ENCODE data around the gene TOM1L1. TPM values are rescaled to one million over a fixed set of nuclear protein-coding genes. Genes with fewer than 3 reads are reported as not detected.

Gene TOM1L1
- total and polyA plus RNA-seq, 9 donors, result 5.8 to 33.0 (median 8.9) TPM

DNA sequence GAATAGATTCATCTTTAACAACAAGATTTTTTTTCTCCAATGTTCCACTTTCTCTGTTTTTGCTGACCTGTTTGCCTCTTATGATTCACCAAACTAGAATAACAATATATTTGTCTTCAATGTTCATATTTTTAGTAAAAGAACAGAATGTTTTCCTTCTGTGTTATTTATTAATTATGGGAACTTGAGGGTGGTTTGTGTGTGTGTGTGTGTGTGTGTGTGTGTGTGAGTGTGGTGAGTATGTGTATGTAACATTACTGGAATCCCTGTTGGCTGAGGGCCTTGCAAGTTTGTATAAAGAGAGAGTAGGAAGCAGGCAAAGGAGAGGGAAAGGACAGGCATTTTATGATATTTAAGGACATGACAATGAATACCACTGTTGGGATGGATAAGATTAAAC, 81.7 kb downstream of the TOM1L1 start:
- no peak overlapping the region for H3K27ac ChIP-seq
- TF ChIP-seq, protein P1, sequence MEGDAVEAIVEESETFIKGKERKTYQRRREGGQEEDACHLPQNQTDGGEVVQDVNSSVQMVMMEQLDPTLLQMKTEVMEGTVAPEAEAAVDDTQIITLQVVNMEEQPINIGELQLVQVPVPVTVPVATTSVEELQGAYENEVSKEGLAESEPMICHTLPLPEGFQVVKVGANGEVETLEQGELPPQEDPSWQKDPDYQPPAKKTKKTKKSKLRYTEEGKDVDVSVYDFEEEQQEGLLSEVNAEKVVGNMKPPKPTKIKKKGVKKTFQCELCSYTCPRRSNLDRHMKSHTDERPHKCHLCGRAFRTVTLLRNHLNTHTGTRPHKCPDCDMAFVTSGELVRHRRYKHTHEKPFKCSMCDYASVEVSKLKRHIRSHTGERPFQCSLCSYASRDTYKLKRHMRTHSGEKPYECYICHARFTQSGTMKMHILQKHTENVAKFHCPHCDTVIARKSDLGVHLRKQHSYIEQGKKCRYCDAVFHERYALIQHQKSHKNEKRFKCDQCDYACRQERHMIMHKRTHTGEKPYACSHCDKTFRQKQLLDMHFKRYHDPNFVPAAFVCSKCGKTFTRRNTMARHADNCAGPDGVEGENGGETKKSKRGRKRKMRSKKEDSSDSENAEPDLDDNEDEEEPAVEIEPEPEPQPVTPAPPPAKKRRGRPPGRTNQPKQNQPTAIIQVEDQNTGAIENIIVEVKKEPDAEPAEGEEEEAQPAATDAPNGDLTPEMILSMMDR (IDR thresholded peaks at IDR 0.05), result no peak
- peak; percentile 19 for TF ChIP-seq POLR2A (IDR thresholded peaks at IDR 0.05)
- peak; percentile 21 for TF ChIP-seq EP300 (IDR thresholded peaks at IDR 0.05)
- intact Hi-C loops (cut with DNase I), result no loop called here

DNA sequence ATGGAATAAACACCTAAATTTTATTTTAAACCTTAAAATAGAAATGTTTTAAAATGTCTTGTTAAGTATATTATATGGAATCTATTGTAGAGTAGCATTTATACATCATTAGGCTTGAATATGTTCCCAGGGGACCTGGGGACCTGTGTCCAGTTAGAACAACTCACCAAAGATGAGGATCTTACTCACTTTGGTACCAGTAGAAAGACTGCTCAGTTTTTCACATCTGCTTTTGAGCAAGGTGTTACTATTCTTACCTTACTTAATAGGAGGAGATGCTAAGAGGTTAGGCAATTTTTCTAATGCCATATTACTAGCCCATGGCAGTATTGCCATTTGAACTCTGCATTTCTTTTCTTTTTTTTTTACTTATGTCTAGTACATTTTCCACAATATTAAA, 82.6 kb downstream of the TOM1L1 start:
- peak overlapping the region in 1 of 2 donors; percentile 14 for H3K27ac ChIP-seq
- peaks cover 2% of the 10 kb centered on the region for H3K4me1 ChIP-seq (ENCODE audit: insufficient read depth)
- no peaks in the 10 kb centered on the region for H3K27me3 ChIP-seq
- TF ChIP-seq EP300 (IDR thresholded peaks at IDR 0.05) (no peak), POLR2A (IDR thresholded peaks at IDR 0.05) (no peak)
- TF ChIP-seq, protein P1 (IDR thresholded peaks at IDR 0.05), result no peak
- intact Hi-C loops (cut with DNase I), result no loop called here
- no peaks in the 10 kb centered on the region for H3K36me3 ChIP-seq
- DNase-seq, result no peak
- no peak overlapping the region for H3K4me3 ChIP-seq
- no peaks in the 10 kb centered on the region for H3K9me3 ChIP-seq

More for the DNA sequence above, 81.7 kb downstream of the TOM1L1 start:
- no peaks in the 10 kb centered on the region for H3K9me3 ChIP-seq
- H3K4me3 ChIP-seq, result no peak overlapping the region
- no peaks in the 10 kb centered on the region for H3K36me3 ChIP-seq
- H3K4me1 ChIP-seq (ENCODE audit: insufficient read depth), result peaks cover 2% of the 10 kb centered on the region
- peak in 3 of 5 donors; percentile 50 to 79 (median 55) for DNase-seq
- H3K27me3 ChIP-seq, result no peaks in the 10 kb centered on the region

GRCh38 chr17:54985476-54985875, 84.8 kb downstream of the TOM1L1 start:
- Histone ChIP-seq H3K4me3 (no peak overlapping the region), H3K27ac (no peak overlapping the region), H3K9me3 (no peaks in the 10 kb centered on the region), H3K36me3 (no peaks in the 10 kb centered on the region), H3K4me1 (ENCODE audit: insufficient read depth) (peaks cover 2% of the 10 kb centered on the region), H3K27me3 (no peaks in the 10 kb centered on the region)
- intact Hi-C loops (cut with DNase I), result no loop called here
- no peak for TF ChIP-seq EP300 (IDR thresholded peaks at IDR 0.05)
- TF ChIP-seq, protein P1 (IDR thresholded peaks at IDR 0.05), result no peak
- no peak for TF ChIP-seq POLR2A (IDR thresholded peaks at IDR 0.05)
- no peak for DNase-seq
- WGBS, 3 donors, result 91 to 94% (median 92%) methylated on average over 1 of the region's 1 CpG

DNA sequence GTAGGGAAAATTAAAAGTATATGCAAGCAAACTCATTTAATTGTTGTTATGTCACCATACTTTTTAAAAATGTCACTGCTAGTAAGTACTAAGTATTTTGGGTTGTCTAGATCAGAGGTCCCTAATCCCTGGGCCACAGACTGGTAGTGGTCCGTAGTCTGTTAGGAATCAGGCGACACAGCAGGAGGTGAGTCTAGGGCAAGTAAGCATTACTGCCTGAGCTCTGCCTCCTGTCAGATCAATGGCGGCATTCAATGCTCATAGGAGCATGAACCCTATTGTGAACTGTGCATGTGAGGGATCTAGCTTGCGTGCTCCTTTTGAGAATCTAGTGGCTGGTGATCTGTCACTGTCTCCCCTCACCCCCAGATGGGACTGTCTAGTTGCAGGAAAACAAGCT, 89.5 kb downstream of the TOM1L1 start:
- TF ChIP-seq, protein P1 (IDR thresholded peaks at IDR 0.05), result no peak
- TF ChIP-seq EP300 (IDR thresholded peaks at IDR 0.05) (no peak), POLR2A (IDR thresholded peaks at IDR 0.05) (no peak)
- no peak for DNase-seq
- WGBS, 3 donors, result 89 to 97% (median 93%) methylated on average over 3 to 4 of the region's 4 CpGs

More for the DNA sequence above, 89.5 kb downstream of the TOM1L1 start:
- no peaks in the 10 kb centered on the region for H3K4me1 ChIP-seq (ENCODE audit: insufficient read depth)
- no peaks in the 10 kb centered on the region for H3K27me3 ChIP-seq
- no peaks in the 10 kb centered on the region for H3K9me3 ChIP-seq
- H3K27ac ChIP-seq, result no peak overlapping the region
- no peak overlapping the region for H3K4me3 ChIP-seq
- H3K36me3 ChIP-seq, result no peaks in the 10 kb centered on the region
- intact Hi-C loops (cut with DNase I), result loop anchor here (5.0 to 10.0 kb wide), 5 partner anchors 355 to 525 kb away; partner anchors contain the start of gene SMIM36 (in 1 of the 4)
